Esophagus squamous epithelium (tissue), 5 donors: ENCODE measurements around the gene PTH2. TPM values are rescaled to one million over a fixed set of nuclear protein-coding genes. Genes with fewer than 3 reads are reported as not detected.

Experiments
- DNase-seq: peaks from one replicate; lab custom pipeline; 2025; lab: John Stamatoyannopoulos, UW
- H3K27ac ChIP-seq, 4 donors: fragments of 200-600 bp; sonication (generic); one replicate each; pipeline ENCODE4 v1.5.1; 2016 to 2019; ENCODE audit warnings: mild to moderate bottlenecking in 1 of 4
- H3K27me3 ChIP-seq, 4 donors: fragments of 200-600 bp; sonication (generic); 1 replicate in 3 of 4; 2 replicates in 1 of 4; pipeline versions ENCODE4 v1.5.1 to v1.6.0; 2017 to 2021; ENCODE audit warnings: antibody characterized with exemption in 1 of 4
- H3K36me3 ChIP-seq, 3 donors: fragments of 200-600 bp; sonication (generic); one replicate each; pipeline ENCODE4 v1.5.1; 2016 to 2019
- H3K4me1 ChIP-seq, 3 donors: fragments of 200-600 bp; sonication (generic); one replicate each; pipeline ENCODE4 v1.5.1; 2017 to 2019
- H3K4me3 ChIP-seq, 4 donors: fragments of 200-600 bp; sonication (generic); 1 replicate in 3 of 4; 2 replicates in 1 of 4; pipeline ENCODE4 v1.5.1; 2016 to 2019; ENCODE audit warnings: mild to moderate bottlenecking in 2 of 4, moderate library complexity in 1 of 4
- H3K9me3 ChIP-seq, 3 donors: fragments of 200-600 bp; sonication (generic); one replicate each; pipeline ENCODE4 v1.5.1; 2016 to 2019
- POLR2A ChIP-seq, 4 donors: fragments of 450-650 bp; IDR thresholded peaks; one replicate each; pipeline ENCODE4 v1.6.1; 2017; ENCODE audit warnings: antibody characterized with exemption in 4 of 4, mild to moderate bottlenecking in 4 of 4, moderate library complexity in 3 of 4
- WGBS, 2 donors: methylation state at CpG; one replicate each; pipeline ENCODE4 v1.1.5; 2018; 5-methylcytosine and 5-hydroxymethylcytosine counted together
- intact Hi-C: fragments of 100-400 bp; cut with DNase I; formaldehyde crosslinking; loops from one replicate; pipeline ENCODE4 v1.15.0; 2022
- total RNA-seq, 4 donors: library from RNA; depleted of rRNA; stranded (reverse); fragments of >200 nt; gene quantifications; one replicate each; pipeline ENCODE4 v1.1.0, GENCODE V29; 2016
- TF ChIP-seq, protein P1 (sequence below), 6 experiments: fragments of 450-650 bp in 4 of 6; fragments of 200-600 bp in 2 of 6; sonication (generic) in 2 of 6; IDR thresholded peaks; one replicate each; pipeline ENCODE4 v1.5.1; 2016 to 2019; ENCODE audit warnings: antibody characterized with exemption in 6 of 6, mild to moderate bottlenecking in 4 of 6, moderate library complexity in 4 of 6
- donor health status: DM: yes; HTN: yes; CAD: no.

PTH2 gene
- total RNA-seq, 4 donors from 2014 or later: not detected

- no peak overlapping the region for H3K27ac ChIP-seq
- 68 to 90% methylated on average over 5 of the region's 5 CpGs for WGBS, 2 donors
- DNase-seq: no peak
- TF ChIP-seq, protein P1, sequence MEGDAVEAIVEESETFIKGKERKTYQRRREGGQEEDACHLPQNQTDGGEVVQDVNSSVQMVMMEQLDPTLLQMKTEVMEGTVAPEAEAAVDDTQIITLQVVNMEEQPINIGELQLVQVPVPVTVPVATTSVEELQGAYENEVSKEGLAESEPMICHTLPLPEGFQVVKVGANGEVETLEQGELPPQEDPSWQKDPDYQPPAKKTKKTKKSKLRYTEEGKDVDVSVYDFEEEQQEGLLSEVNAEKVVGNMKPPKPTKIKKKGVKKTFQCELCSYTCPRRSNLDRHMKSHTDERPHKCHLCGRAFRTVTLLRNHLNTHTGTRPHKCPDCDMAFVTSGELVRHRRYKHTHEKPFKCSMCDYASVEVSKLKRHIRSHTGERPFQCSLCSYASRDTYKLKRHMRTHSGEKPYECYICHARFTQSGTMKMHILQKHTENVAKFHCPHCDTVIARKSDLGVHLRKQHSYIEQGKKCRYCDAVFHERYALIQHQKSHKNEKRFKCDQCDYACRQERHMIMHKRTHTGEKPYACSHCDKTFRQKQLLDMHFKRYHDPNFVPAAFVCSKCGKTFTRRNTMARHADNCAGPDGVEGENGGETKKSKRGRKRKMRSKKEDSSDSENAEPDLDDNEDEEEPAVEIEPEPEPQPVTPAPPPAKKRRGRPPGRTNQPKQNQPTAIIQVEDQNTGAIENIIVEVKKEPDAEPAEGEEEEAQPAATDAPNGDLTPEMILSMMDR (IDR thresholded peaks at IDR 0.05): no peak
- no peak for TF ChIP-seq POLR2A (IDR thresholded peaks at IDR 0.05)
- no peaks in the 10 kb centered on the region for H3K36me3 ChIP-seq
- peaks cover 17 to 32% (median 22%) of the 10 kb centered on the region in 3 donors for H3K4me1 ChIP-seq
- intact Hi-C loops: no loop called here
- peaks cover 7 to 88% (median 24%) of the 10 kb centered on the region in 4 donors for H3K27me3 ChIP-seq
- H3K4me3 ChIP-seq: no peak overlapping the region
- no peaks in the 10 kb centered on the region for H3K9me3 ChIP-seq
Measured at GRCh38 chr19:49418511-49418910, 4.7 kb downstream of the PTH2 start.

- Histone ChIP-seq H3K27ac (no peak overlapping the region), H3K27me3 (peaks cover 0 to 74% (median 12%) of the 10 kb centered on the region in 4 donors), H3K4me1 (peaks cover 5 to 18% (median 9%) of the 10 kb centered on the region in 3 donors), H3K9me3 (no peaks in the 10 kb centered on the region), H3K36me3 (no peaks in the 10 kb centered on the region), H3K4me3 (no peak overlapping the region)
- DNase-seq: no peak
- whole genome bisulfite sequencing, 2 donors: 49 to 64% methylated on average over 2 to 4 of the region's 7 CpGs
- intact Hi-C loops: no loop called here
- no peak for TF ChIP-seq POLR2A (IDR thresholded peaks at IDR 0.05)
- TF ChIP-seq, protein P1 (IDR thresholded peaks at IDR 0.05): no peak
Measured at GRCh38 chr19:49417088-49417487, 6.2 kb downstream of the PTH2 start.

- no peak for DNase-seq
- Histone ChIP-seq H3K4me1 (peaks cover 0 to 5% (median 1%) of the 10 kb centered on the region in 3 donors), H3K36me3 (no peaks in the 10 kb centered on the region), H3K9me3 (no peaks in the 10 kb centered on the region), H3K27ac (no peak overlapping the region), H3K27me3 (peaks cover 0 to 61% (median under 1%) of the 10 kb centered on the region in 4 donors), H3K4me3 (no peak overlapping the region)
- WGBS, 2 donors: 80 to 83% methylated on average over 2 of the region's 2 CpGs
- intact Hi-C loops: no loop called here
- TF ChIP-seq POLR2A (IDR thresholded peaks at IDR 0.05): no peak
- TF ChIP-seq, protein P1 (IDR thresholded peaks at IDR 0.05): no peak
Measured at GRCh38 chr19:49415810-49416200, 7.4 kb downstream of the PTH2 start.

GRCh38 chr19:49415102-49415809 lies 8.0 kb downstream of the PTH2 start:
- H3K4me3 ChIP-seq: no peak overlapping the region
- WGBS, 2 donors: 40 to 57% methylated on average over 1 to 5 of the region's 15 CpGs
- H3K27me3 ChIP-seq: peaks cover 0 to 55% (median 0%) of the 10 kb centered on the region in 4 donors
- no peak for DNase-seq
- no peaks in the 10 kb centered on the region for H3K36me3 ChIP-seq
- no peak overlapping the region for H3K27ac ChIP-seq
- TF ChIP-seq, protein P1 (IDR thresholded peaks at IDR 0.05): no peak
- no peak for TF ChIP-seq POLR2A (IDR thresholded peaks at IDR 0.05)
- intact Hi-C loops: no loop called here
- no peaks in the 10 kb centered on the region for H3K9me3 ChIP-seq
- H3K4me1 ChIP-seq: no peaks in the 10 kb centered on the region

- no peak overlapping the region for H3K4me3 ChIP-seq
- no peak for TF ChIP-seq POLR2A (IDR thresholded peaks at IDR 0.05)
- TF ChIP-seq, protein P1 (IDR thresholded peaks at IDR 0.05): no peak
- no peak overlapping the region for H3K27ac ChIP-seq
- WGBS, 2 donors: 65 to 76% methylated on average over 2 to 3 of the region's 3 CpGs
- intact Hi-C loops: no loop called here
- no peaks in the 10 kb centered on the region for H3K9me3 ChIP-seq
- DNase-seq: no peak
- peaks cover 0 to 45% (median 0%) of the 10 kb centered on the region in 4 donors for H3K27me3 ChIP-seq
- no peaks in the 10 kb centered on the region for H3K4me1 ChIP-seq
- no peaks in the 10 kb centered on the region for H3K36me3 ChIP-seq
Measured at GRCh38 chr19:49414256-49414655, 9.0 kb downstream of the PTH2 start.
